HUES6 (cell line): Measurements from ENCODE around the gene ZNF519.
A peak's percentile ranks its signal among the peaks of the same experiment; 100 is the strongest.
"Not testable (repeated sequence)": the region's sequence is repeated elsewhere in the genome, so short reads cannot be mapped to it uniquely, and the experiment has no call there.

ENCODE experiments used
- H3K27ac ChIP-seq: 2 replicates; pipeline ENCODE4 v1.7.0; 2013; ENCODE audit warnings: low read depth, mild to moderate bottlenecking, low read length, inconsistent platforms
- H3K27me3 ChIP-seq: 2 replicates; pipeline ENCODE4 v1.6.1; 2013; ENCODE audit warnings: low read length; ENCODE audit not compliant: control insufficient read depth, insufficient read depth
- H3K36me3 ChIP-seq: 2 replicates; pipeline ENCODE4 v1.6.1; 2013; ENCODE audit warnings: low read length; ENCODE audit not compliant: control insufficient read depth, insufficient read depth
- H3K4me1 ChIP-seq: 2 replicates; pipeline ENCODE4 v1.6.1; 2013; ENCODE audit warnings: low read length; ENCODE audit not compliant: control insufficient read depth, insufficient read depth
- H3K4me3 ChIP-seq: 2 replicates; pipeline ENCODE4 v1.5.1; 2013; ENCODE audit warnings: low read depth, low read length
- H3K9ac ChIP-seq: one replicate; pipeline ENCODE4 v1.6.1; 2013; ENCODE audit warnings: mild to moderate bottlenecking, low read length
- H3K9me3 ChIP-seq: 2 replicates; pipeline ENCODE4 v1.6.1; 2013; ENCODE audit warnings: low read depth, low read length; ENCODE audit not compliant: control insufficient read depth, insufficient read depth

The ZNF519 gene

DNA sequence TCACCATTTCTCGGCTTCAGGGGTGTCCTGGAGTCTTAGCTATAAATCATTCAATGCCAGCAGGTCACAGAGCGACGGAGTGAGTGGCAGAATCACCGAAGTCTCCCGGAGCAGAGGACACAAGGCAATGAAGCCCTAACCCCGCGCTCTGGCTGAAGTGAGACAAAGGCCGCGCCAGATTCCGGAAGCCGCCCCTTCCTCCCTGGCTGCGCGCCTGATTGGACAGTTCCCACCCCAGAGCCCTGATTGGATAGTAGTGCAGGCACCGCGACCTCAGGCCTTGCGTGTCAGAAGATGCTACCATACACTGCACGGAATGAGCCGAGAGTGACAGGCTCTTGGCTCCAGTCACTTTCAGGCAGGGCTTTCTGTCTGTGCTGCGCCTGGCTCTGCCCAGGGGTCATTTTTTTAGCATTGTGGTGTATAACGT, at the start of gene ZNF519:
Gene ZNF519, minus strand, starts transcription at position 165 of the 430 bp plus-strand sequence. Its CDS starts 158 bp downstream, at position 7.
- not testable (repeated sequence) for H3K9me3 ChIP-seq, H3K36me3 ChIP-seq, H3K4me1 ChIP-seq, H3K27me3 ChIP-seq
- H3K4me3 ChIP-seq = peak within 1 kb of the TSS; percentile 87
- H3K27ac ChIP-seq = peak within 1 kb of the TSS; percentile 72; the same call in 1 of the 2 replicates
- H3K9ac ChIP-seq = peak within 1 kb of the TSS; percentile 95

DNA sequence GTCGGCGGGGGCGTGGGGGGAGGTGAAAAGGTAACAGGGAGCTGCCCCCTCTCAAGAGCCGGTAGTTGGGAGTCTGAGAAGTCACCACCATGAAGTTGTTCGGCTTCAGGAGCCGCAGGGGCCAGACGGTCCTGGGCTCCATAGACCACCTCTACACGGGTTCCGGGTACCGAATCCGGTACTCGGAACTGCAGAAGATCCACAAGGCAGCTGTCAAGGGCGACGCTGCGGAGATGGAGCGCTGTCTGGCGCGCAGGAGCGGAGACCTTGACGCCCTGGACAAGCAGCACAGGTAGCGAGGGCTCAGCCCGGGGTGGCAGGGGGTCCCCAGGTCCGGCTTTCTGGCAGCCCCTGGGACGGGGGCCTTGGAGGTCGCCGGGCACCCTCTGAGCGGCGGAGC, 47.1 kb upstream of the ZNF519 start:
- H3K27me3 ChIP-seq = no peaks in the 10 kb centered on the region; the same call in 1 of the 2 replicates
- no peak overlapping the region for H3K9ac ChIP-seq
- no peaks in the 10 kb centered on the region for H3K4me1 ChIP-seq
- peaks cover 7% of the 10 kb centered on the region; the same call in 1 of the 2 replicates for H3K9me3 ChIP-seq
- H3K4me3 ChIP-seq = peak overlapping the region; percentile 23; the same call in 1 of the 2 replicates
- H3K27ac ChIP-seq = no peak overlapping the region
- no peaks in the 10 kb centered on the region for H3K36me3 ChIP-seq

DNA sequence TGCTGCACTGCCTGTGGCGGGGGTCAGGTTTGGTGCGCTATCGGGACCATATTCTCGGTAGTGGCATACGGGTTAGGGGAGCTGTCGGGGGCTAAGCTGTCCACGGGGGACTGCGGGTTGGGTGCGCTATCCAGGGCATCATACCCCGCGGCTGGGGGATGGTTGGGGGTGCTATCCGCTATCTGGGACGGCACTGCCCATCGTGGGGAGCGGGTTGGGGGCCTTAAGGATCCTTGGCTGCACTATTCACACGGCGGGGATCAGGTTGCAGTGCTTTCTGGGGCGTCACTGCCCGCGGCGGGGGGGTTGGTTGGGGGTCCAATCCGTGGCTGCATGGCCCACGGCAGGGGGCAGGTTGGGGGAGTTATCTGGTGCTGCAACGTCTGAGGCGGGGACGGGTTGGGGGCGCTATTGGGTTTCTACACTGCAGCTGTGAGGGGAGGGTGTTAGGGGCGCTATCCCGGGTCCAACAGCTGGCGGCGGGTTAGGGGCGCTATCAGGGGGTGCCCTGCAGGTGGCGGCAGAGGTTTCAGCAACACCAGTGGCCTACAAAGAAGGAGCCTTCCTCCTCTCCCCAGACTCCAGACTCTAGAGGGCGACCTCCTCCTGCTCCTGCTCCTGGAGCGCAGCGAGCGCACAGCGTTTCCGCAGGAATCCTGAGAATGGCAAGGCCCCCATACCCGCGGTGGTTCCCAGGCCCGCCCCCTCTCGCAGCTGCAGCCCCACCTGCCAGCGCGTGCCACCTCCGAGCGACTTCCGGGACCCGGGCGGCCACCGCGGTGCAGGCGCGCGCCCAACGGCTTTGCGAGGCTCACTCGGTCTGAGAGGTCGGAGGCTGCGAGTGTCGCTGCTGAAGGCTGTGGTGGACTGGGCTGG, 46.3 kb upstream of the ZNF519 start:
- not testable (repeated sequence) for H3K9ac ChIP-seq, H3K4me1 ChIP-seq, H3K36me3 ChIP-seq, H3K27ac ChIP-seq, H3K27me3 ChIP-seq
- H3K9me3 ChIP-seq = peaks cover 15% of the 10 kb centered on the region; the same call in 1 of the 2 replicates
- H3K4me3 ChIP-seq = 0 out of 2 replicates have a peak overlapping the region, but pooled peaks have one; percentile 29

DNA sequence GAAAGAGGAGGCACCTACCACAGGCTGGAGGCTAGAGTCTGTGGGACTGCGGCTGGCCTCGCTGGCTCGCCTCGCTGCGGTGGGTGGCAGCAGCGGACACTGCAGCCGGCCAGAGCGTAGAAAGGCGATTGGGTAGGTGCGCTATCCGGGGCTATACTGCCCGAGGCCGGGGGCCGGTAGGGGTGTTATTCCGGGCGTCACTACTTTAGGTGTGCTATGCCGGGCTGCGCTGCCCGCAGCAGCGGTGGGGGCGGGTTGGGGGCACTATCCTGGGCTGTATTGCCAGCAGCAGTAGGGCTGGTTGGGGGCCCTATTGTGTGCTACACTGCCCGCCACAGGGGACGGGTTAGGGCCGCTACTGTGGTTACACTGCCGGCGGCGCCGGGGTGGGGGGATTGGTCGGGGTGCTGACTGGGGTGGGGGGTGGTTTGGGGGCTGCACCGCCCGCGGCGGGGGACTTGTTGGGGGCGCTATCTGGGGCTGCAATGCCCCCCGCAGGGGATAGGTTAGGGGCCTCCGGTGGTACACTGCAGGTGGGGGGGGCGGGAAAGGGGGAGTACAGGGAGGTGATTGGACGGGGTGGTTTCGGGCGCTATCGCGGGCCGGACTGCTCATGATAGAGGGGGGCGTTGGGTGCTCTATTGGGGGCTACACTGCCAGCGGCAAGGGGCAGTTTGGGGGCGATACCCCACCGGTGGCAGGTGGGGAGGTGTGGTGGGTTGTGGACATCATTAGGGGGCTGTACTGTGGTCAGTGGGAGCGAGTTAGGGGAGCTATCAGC, 45.5 kb upstream of the ZNF519 start:
- H3K4me1 ChIP-seq = not testable (repeated sequence)

DNA sequence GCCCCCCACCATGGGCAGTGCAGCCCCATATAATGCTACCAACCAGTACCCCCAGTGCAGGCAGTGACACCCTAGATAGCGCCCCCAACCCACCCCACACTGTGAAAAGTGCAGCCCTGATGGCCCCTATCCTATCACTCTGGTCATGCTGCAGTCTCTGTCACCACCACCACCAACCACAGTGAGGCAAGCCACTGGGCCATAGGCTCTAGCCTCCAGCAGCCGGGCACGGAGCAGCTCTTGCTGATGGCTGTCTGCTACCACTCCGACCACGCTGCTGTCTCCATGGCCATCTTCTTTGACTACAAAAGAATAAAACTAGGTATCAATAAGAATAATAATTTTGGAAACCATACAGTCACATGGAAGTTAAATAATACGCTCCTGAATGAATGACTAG, 43.2 kb upstream of the ZNF519 start:
- peaks cover 35% of the 10 kb centered on the region; the same call in 1 of the 2 replicates for H3K9me3 ChIP-seq
- H3K36me3 ChIP-seq, H3K4me3 ChIP-seq, H3K9ac ChIP-seq, H3K4me1 ChIP-seq, H3K27ac ChIP-seq, H3K27me3 ChIP-seq: not testable (repeated sequence)

More for the DNA sequence above, 45.5 kb upstream of the ZNF519 start:
- not testable (repeated sequence) for H3K27me3 ChIP-seq, H3K36me3 ChIP-seq, H3K27ac ChIP-seq, H3K4me3 ChIP-seq, H3K9ac ChIP-seq
- peaks cover 23% of the 10 kb centered on the region; the same call in 1 of the 2 replicates for H3K9me3 ChIP-seq

DNA sequence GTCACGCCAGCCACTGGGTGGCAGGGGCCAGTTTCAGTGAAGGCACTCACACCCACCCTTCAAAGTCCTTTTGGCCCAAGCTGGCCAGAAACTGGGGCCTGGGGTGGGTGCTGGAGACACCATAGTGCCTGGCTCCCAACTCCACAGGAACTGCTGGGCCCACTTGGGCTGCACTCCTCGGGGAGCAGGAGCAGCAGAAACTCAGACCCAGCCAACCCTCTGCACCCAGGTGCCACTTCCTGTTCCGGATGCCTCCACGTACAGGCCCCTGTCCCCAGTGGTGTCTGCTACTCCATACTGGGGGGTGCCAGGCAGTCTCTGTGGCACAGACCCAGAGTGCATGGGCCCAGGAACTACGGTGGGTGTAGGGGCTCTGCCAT, 42.5 kb upstream of the ZNF519 start:
- no peaks in the 10 kb centered on the region for H3K36me3 ChIP-seq
- H3K27me3 ChIP-seq = no peaks in the 10 kb centered on the region; the same call in 1 of the 2 replicates
- no peak overlapping the region for H3K9ac ChIP-seq
- H3K4me1 ChIP-seq = no peaks in the 10 kb centered on the region
- H3K9me3 ChIP-seq = peaks cover 37% of the 10 kb centered on the region; the same call in 1 of the 2 replicates
- H3K4me3 ChIP-seq = no peak overlapping the region
- H3K27ac ChIP-seq = no peak overlapping the region

DNA sequence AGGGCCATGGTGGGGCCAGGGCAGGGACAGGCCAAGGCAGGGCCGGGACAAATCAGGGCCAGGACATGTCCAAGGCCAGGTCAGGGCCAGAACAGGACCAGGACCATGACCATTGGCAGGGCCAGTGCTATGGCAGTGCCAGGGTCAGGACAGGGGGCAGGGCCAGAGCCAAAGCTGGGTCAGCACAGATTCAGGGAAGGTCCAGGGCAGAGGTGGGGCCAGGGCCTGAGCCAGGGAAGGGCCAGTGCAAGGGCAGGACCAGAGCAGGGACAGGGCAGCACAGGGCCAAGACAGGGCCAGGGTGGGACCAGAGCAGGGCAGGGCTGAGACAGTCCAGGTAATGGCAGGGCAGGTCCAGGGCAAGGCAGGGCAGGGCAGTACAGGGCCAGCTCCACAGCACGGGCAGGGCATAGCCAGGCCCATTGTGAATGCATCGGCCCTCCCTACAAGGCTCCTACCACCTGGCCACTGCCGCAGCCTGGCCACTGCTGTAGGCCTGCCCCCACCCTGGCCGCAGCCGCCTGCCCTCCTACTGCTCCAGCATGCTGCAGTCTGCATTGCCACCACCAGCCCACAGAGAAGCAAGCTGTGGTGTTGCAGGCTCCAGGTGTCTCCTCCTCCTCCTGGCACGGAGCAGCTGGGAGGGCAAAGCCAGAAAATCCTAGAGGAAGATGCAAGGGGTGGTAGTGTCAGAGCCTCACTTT, 41.9 kb upstream of the ZNF519 start:
- peaks cover 37% of the 10 kb centered on the region; the same call in 1 of the 2 replicates for H3K9me3 ChIP-seq
- not testable (repeated sequence) for H3K27ac ChIP-seq, H3K36me3 ChIP-seq, H3K9ac ChIP-seq, H3K4me1 ChIP-seq, H3K4me3 ChIP-seq, H3K27me3 ChIP-seq

DNA sequence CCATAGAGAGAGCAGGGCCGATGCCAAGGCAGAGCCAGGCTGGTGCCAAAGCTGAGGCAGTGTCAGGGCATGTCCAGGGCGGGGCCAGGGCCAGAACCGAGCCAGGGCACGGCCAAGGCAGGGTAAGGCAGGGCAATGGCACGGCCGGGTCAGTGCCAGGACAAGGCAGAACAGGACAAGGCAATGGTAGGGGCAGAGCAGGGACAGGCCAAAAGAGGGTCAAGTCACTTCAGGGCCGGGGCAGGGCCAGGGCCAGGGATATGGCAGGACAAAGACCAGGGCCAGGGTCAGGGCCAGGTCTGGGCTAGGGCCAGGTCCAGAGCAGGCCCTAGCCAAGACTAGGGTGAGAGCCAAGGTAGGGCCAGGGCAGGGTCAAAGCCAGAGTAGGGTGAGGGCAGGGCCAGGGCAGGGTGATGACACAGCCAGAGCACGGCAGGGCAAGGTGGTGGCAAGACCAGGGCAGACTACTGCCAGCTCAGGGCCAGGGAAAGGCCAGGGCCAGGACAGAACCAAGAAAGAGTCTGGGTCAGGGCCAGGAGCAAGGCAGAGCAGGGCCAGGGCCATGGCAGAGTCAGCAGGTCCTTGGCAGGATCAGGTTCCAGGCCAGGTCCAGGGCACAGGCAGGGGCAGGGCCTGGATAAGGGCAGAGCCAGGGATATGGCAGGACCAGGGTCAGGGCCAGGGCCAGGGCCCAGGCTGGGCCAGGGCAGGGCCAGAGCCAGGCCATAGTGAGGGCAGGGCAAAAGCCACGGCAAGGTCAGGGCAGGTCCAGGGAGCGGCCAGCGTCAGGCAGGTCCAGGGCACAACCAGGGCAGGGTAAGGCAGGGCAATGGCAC, 41.1 kb upstream of the ZNF519 start:
- H3K27me3 ChIP-seq, H3K4me1 ChIP-seq, H3K9ac ChIP-seq, H3K27ac ChIP-seq, H3K4me3 ChIP-seq, H3K36me3 ChIP-seq: not testable (repeated sequence)
- peaks cover 37% of the 10 kb centered on the region; the same call in 1 of the 2 replicates for H3K9me3 ChIP-seq

DNA sequence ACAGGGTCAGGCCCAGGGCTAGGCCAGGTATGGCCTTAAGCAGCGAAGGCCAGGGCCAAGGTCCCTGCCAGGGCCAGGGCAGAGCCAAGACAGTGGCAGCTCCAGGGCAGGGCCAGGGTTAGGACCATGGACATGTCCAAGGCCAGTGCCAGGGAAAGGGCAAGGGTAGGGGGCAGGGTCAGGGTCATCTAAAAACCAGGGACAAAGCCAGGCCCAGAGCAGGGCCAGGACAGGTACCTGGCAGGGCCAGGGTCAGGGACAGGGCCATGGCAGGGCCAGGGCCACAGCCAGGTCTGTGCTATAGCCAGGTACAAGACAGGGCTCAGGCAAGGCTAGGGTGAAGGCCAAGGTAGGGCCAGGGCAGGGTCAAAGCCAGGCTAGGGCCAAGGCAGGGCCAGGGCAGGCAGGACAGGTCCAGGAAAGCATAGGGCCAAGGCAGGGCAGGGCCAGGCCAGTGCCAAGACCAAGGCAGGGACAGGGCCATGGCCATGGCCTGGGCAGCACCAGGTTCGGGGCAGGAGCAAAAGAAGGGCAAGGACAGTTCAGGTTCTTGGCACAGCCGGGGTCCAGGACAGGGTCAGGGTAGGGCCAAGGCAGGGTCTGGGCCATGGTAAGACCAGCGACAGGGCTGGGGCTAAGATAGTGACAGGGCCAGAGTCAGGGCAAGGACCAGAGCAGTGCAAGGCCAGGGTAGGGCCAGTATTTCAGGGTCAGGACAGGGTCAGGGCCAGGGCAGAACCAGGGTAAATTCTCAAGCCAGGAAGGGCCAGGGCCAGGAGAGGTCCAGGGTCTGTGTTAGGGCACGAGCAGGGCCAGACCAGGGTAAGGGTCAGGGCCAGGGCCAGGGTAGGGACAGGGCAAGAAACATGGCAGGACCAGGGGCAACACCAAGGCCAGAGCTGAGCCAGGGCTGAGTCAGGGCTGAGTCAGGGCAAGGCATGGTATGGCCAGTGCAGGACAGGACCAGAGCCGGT, 40.2 kb upstream of the ZNF519 start:
- not testable (repeated sequence) for H3K4me3 ChIP-seq, H3K9ac ChIP-seq, H3K4me1 ChIP-seq, H3K27me3 ChIP-seq, H3K36me3 ChIP-seq, H3K27ac ChIP-seq
- H3K9me3 ChIP-seq = peaks cover 37% of the 10 kb centered on the region; the same call in 1 of the 2 replicates
